H1 (cell line): ENCODE measurements around the gene POLE. TPM values are rescaled to one million over a fixed set of nuclear protein-coding genes. Genes with fewer than 3 reads are reported as not detected.

Source experiments
- CTCF ChIA-PET: fragments of 300-600 bp; sonication (Branson Sonifier 250); formaldehyde crosslinking; loops from one replicate; lab custom pipeline; 2021; ENCODE audit not compliant: partially characterized antibody; lab: Charles Lee
- POLR2A ChIA-PET: fragments of 300-600 bp; sonication (Branson Sonifier 250); formaldehyde crosslinking; loops from one replicate; lab custom pipeline; 2021; ENCODE audit warnings: inconsistent platforms; ENCODE audit not compliant: partially characterized antibody; lab: Charles Lee
- DNase-seq, 2 experiments: peaks; one replicate each; pipeline versions ENCODE4 v3.0.0 to v3.0.0-alpha.2; 2010 to 2022; ENCODE audit warnings: low spot score in 2 of 2, low read depth in 1 of 2, mixed read lengths in 1 of 2
- FAIRE-seq: peaks from 2 replicates; lab custom pipeline; 2011; peaks lifted over from hg19 to GRCh38; lab: Jason Lieb, UNC
- H2AFZ ChIP-seq: 2 replicates; pipeline ENCODE4 v1.8.1; 2012; ENCODE audit warnings: low read length, inconsistent platforms
- H2AK5ac ChIP-seq: 2 replicates; pipeline ENCODE4 v1.6.1; 2013; ENCODE audit warnings: low read depth, low read length
- H2BK120ac ChIP-seq: replicated peaks from 2 replicates; pipeline ENCODE3; 2013; ENCODE audit warnings: low read depth, low read length, inconsistent platforms
- H2BK12ac ChIP-seq: 2 replicates; pipeline ENCODE4 v1.6.1; 2013; ENCODE audit warnings: low read depth, low read length
- H2BK15ac ChIP-seq: 2 replicates; pipeline ENCODE4 v1.6.1; 2013; ENCODE audit warnings: low read length
- H2BK20ac ChIP-seq: 2 replicates; pipeline ENCODE4 v1.6.1; 2013; ENCODE audit warnings: low read length
- H2BK5ac ChIP-seq: 2 replicates; pipeline ENCODE4 v1.6.1; 2013; ENCODE audit warnings: low read depth, low read length
- H3K14ac ChIP-seq: 2 replicates; pipeline ENCODE4 v1.6.1; 2013; ENCODE audit warnings: inconsistent platforms; ENCODE audit not compliant: insufficient read length
- H3K18ac ChIP-seq: 2 replicates; pipeline ENCODE4 v1.6.1; 2013; ENCODE audit warnings: low read length; ENCODE audit errors: extremely low read depth
- H3K23ac ChIP-seq: 2 replicates; pipeline ENCODE4 v1.6.1; 2013; ENCODE audit warnings: inconsistent platforms; ENCODE audit not compliant: insufficient read length
- H3K23me2 ChIP-seq: 2 replicates; pipeline ENCODE4 v1.6.1; 2013; ENCODE audit warnings: low read depth, low read length
- H3K27ac ChIP-seq: 2 replicates; pipeline ENCODE4 v1.6.1; 2011; ENCODE audit warnings: low read depth, low read length, inconsistent platforms
- H3K27me3 ChIP-seq, 4 experiments: replicated peaks in 1 of 4; 1 replicate in 1 of 4; 2 replicates in 3 of 4; pipeline versions ENCODE4 v1.6.1 to v1.8.1; 2011 to 2013; ENCODE audit warnings: low read length in 3 of 4, mild to moderate bottlenecking in 3 of 4, inconsistent platforms in 2 of 4, mixed read lengths in 2 of 4, moderate library complexity in 1 of 4; ENCODE audit not compliant: control insufficient read depth in 3 of 4, insufficient read depth in 3 of 4; ENCODE audit errors: extremely low read depth in 1 of 4
- H3K36me3 ChIP-seq, 4 experiments: 2 replicates each; pipeline versions ENCODE4 v1.6.1 to v1.8.1; 2011 to 2013; ENCODE audit warnings: mild to moderate bottlenecking in 4 of 4, low read length in 3 of 4, moderate library complexity in 2 of 4, control low read depth in 1 of 4, inconsistent platforms in 1 of 4; ENCODE audit not compliant: insufficient read depth in 4 of 4, control insufficient read depth in 2 of 4
- H3K4ac ChIP-seq: replicated peaks from 2 replicates; pipeline ENCODE3; 2013; ENCODE audit warnings: low read length, low read depth, mixed read lengths, inconsistent platforms; ENCODE audit not compliant: insufficient read length
- H3K4me1 ChIP-seq, 4 experiments: replicated peaks in 1 of 4; 1 replicate in 1 of 4; 2 replicates in 3 of 4; pipeline versions ENCODE4 v1.6.1 to v1.8.1; 2011 to 2013; ENCODE audit warnings: low read length in 3 of 4, inconsistent platforms in 2 of 4, mixed read lengths in 1 of 4; ENCODE audit not compliant: insufficient read depth in 4 of 4, control insufficient read depth in 3 of 4
- H3K4me2 ChIP-seq, 2 experiments: 2 replicates each; pipeline versions ENCODE4 v1.6.1 to v1.8.1; 2011 to 2013; ENCODE audit warnings: low read depth in 2 of 2, low read length in 2 of 2, control low read depth in 1 of 2, inconsistent platforms in 1 of 2, mild to moderate bottlenecking in 1 of 2; ENCODE audit not compliant: insufficient read depth in 1 of 2
- H3K4me3 ChIP-seq, 4 experiments: fragments of 200-600, 300-600 bp in 1 of 4; sonication (generic), shearing (Covaris generic), sonication (Bioruptor Twin) in 1 of 4; 2 replicates each; pipeline versions ENCODE4 v1.5.1 to v1.8.1; 2011 to 2016; ENCODE audit warnings: low read length in 4 of 4, low read depth in 3 of 4, control low read depth in 2 of 4, inconsistent platforms in 2 of 4, mild to moderate bottlenecking in 2 of 4, mixed read lengths in 1 of 4, moderate library complexity in 1 of 4; ENCODE audit not compliant: insufficient read depth in 2 of 4; ENCODE audit errors: extremely low read depth in 1 of 4
- H3K56ac ChIP-seq: replicated peaks from 2 replicates; pipeline ENCODE3; 2013; ENCODE audit warnings: low read depth, mild to moderate bottlenecking, mixed read lengths, low read length, inconsistent platforms; ENCODE audit not compliant: insufficient read length
- H3K79me1 ChIP-seq: 2 replicates; pipeline ENCODE4 v1.6.1; 2013; ENCODE audit warnings: low read depth, low read length, control low read depth
- H3K79me2 ChIP-seq, 2 experiments: 2 replicates each; pipeline versions ENCODE4 v1.6.1 to v1.8.1; 2012 to 2013; ENCODE audit warnings: low read length in 2 of 2, mild to moderate bottlenecking in 2 of 2, inconsistent platforms in 1 of 2; ENCODE audit not compliant: insufficient read depth in 2 of 2, control insufficient read depth in 1 of 2
- H3K9ac ChIP-seq, 4 experiments: replicated peaks in 1 of 4; 1 replicate in 1 of 4; 2 replicates in 3 of 4; pipeline versions ENCODE4 v1.6.1 to v1.8.1; 2011 to 2013; ENCODE audit warnings: low read depth in 3 of 4, low read length in 3 of 4, control low read depth in 2 of 4, mild to moderate bottlenecking in 2 of 4, moderate library complexity in 2 of 4, inconsistent platforms in 1 of 4; ENCODE audit errors: extremely low read depth in 1 of 4
- H3K9me3 ChIP-seq, 2 experiments: 2 replicates each; pipeline versions ENCODE4 v1.6.1 to v1.8.1; 2012 to 2013; ENCODE audit warnings: mild to moderate bottlenecking in 2 of 2, moderate library complexity in 2 of 2, control low read depth in 1 of 2, inconsistent platforms in 1 of 2, low read depth in 1 of 2, low read length in 1 of 2, mixed read lengths in 1 of 2; ENCODE audit not compliant: insufficient read depth in 2 of 2
- H4K20me1 ChIP-seq, 2 experiments: replicated peaks in 1 of 2; 2 replicates each; pipeline versions ENCODE3 to v1.8.1; 2011 to 2013; ENCODE audit warnings: inconsistent platforms in 2 of 2, low read length in 2 of 2, mild to moderate bottlenecking in 1 of 2; ENCODE audit not compliant: insufficient read depth in 2 of 2, control insufficient read depth in 1 of 2
- H4K5ac ChIP-seq: 2 replicates; pipeline ENCODE4 v1.6.1; 2013; ENCODE audit warnings: low read length, low read depth, mixed read lengths, inconsistent platforms; ENCODE audit not compliant: insufficient read length
- H4K8ac ChIP-seq: 2 replicates; pipeline ENCODE4 v1.8.0; 2013; ENCODE audit warnings: mild to moderate bottlenecking, moderate library complexity, low read length, inconsistent platforms; ENCODE audit not compliant: insufficient read depth; ENCODE audit errors: extremely low read depth
- H4K91ac ChIP-seq: replicated peaks from 2 replicates; pipeline ENCODE3; 2013; ENCODE audit warnings: low read length, mixed read lengths, inconsistent platforms; ENCODE audit not compliant: insufficient read length
- ASH2L ChIP-seq: fragments of 200-600, 300-600 bp; sonication (generic); IDR thresholded peaks from one replicate; pipeline ENCODE4 v1.7.1; 2017; ENCODE audit warnings: low read length
- BACH1 ChIP-seq: IDR thresholded peaks from 2 replicates; pipeline ENCODE4 v1.6.1; 2012; ENCODE audit warnings: low read length, improper control_type of control experiment
- CBX5 ChIP-seq: fragments of 300-800, 300-1000 bp; sonication (generic); IDR thresholded peaks from 2 replicates; pipeline ENCODE4 v1.7.1; 2016; ENCODE audit warnings: antibody characterized with exemption, low read length, low read depth
- CBX8 ChIP-seq: fragments of 300-800, 300-1000 bp; sonication (generic); IDR thresholded peaks from 2 replicates; pipeline ENCODE4 v1.7.1; 2016; ENCODE audit warnings: low read depth, low read length, borderline replicate concordance
- CHD2 ChIP-seq: IDR thresholded peaks from 2 replicates; pipeline ENCODE4 v1.6.1; 2012; ENCODE audit warnings: low read length, improper control_type of control experiment
- JUND ChIP-seq: IDR thresholded peaks from 2 replicates; pipeline ENCODE4 v1.6.1; 2011; ENCODE audit warnings: mild to moderate bottlenecking, improper control_type of control experiment, low read length
- NRF1 ChIP-seq: IDR thresholded peaks from 2 replicates; pipeline ENCODE4 v1.6.1; 2011; ENCODE audit warnings: mild to moderate bottlenecking, low read depth, low read length, improper control_type of control experiment
- POU5F1 ChIP-seq: IDR thresholded peaks from 2 replicates; pipeline ENCODE4 v1.6.1; 2011; ENCODE audit warnings: low read depth, mild to moderate bottlenecking, low read length, moderate library complexity
- RXRA ChIP-seq: IDR thresholded peaks from 2 replicates; pipeline ENCODE4 v1.6.1; 2011; ENCODE audit warnings: low read depth, mild to moderate bottlenecking, low read length, moderate library complexity; ENCODE audit not compliant: insufficient read depth
- SIN3A ChIP-seq, 2 experiments: IDR thresholded peaks in 1 of 2; conservative IDR thresholded peaks in 1 of 2; 2 replicates each; pipeline ENCODE4 v1.6.1; 2011 to 2012; ENCODE audit warnings: low read length in 2 of 2, improper control_type of control experiment in 1 of 2, low read depth in 1 of 2, mild to moderate bottlenecking in 1 of 2
- SRF ChIP-seq: IDR thresholded peaks from 2 replicates; pipeline ENCODE4 v1.6.1; 2011; ENCODE audit warnings: mild to moderate bottlenecking, low read depth, low read length, moderate library complexity
- SUZ12 ChIP-seq: fragments of 200-600 bp; sonication (generic); IDR thresholded peaks from 2 replicates; pipeline ENCODE4 v1.6.1; 2012; ENCODE audit warnings: mild to moderate bottlenecking, inconsistent platforms, low read length, moderate library complexity, mixed read lengths
- TAF1 ChIP-seq: IDR thresholded peaks from 2 replicates; pipeline ENCODE4 v1.6.1; 2011; ENCODE audit warnings: mild to moderate bottlenecking, low read depth, low read length
- WGBS, 2 experiments: shearing (Covaris generic) in 1 of 2; methylation state at CpG; one replicate each; pipeline versions ENCODE4 v1.1.6 to v1.1.7; 2013 to 2015; ENCODE audit warnings: low lambda C conversion rate in 2 of 2, mixed read lengths in 2 of 2, inconsistent platforms in 1 of 2, low coverage in 1 of 2, missing lambda C conversion rate in 1 of 2; ENCODE audit not compliant: insufficient replicate concordance in 2 of 2, insufficient coverage in 1 of 2, insufficient read length in 1 of 2; ENCODE audit errors: extremely low coverage in 1 of 2, missing lambda C conversion rate in 1 of 2; 5-methylcytosine and 5-hydroxymethylcytosine counted together
- polyA plus RNA-seq, 7 experiments: library from polyadenylated mRNA; depleted of rRNA in 3 of 7; stranded (reverse) in 5 of 7; unstranded in 2 of 7; fragments of >200 nt in 5 of 7; fragments of 200-250 nt in 2 of 7; gene quantifications; 1 replicate in 5 of 7; 2 replicates in 1 of 7; 4 replicates in 1 of 7; pipeline versions ENCODE4 v1.2.1 to v1.2.3, GENCODE V29; 2011 to 2013; ENCODE audit warnings: missing spikeins in 2 of 7, mixed read lengths in 2 of 7
- total RNA-seq: library from RNA; stranded (reverse); fragmentation: NEBNext Ultra II Directional; extraction: Animal tissue kit (Norgen Biotek cat#: 25700); gene quantifications from 2 replicates; pipeline ENCODE4 v1.2.1, GENCODE V29; 2021

The POLE gene
- total and polyA plus RNA-seq, 2 of the 8 experiments (the other 6 are each of a cell fraction or from before 2014, with no cell fraction given): 59.7 to 115 TPM

GRCh38 chr12:132665149-132665491, 22.0 kb downstream of the POLE start:
- no peaks in the 10 kb centered on the region for H3K23me2 ChIP-seq
- H3K27ac ChIP-seq: no peak overlapping the region
- 94% methylated on average over 13 of the region's 13 CpGs; no CpG with 5 or more reads in 1 of the 2 experiments for WGBS, 2 experiments
- no peak overlapping the region for H2BK5ac ChIP-seq
- H3K9me3 ChIP-seq: no peaks in the 10 kb centered on the region
- no peak overlapping the region for H2AFZ ChIP-seq
- H4K91ac ChIP-seq: no peak overlapping the region
- H2BK12ac ChIP-seq: no peak overlapping the region
- no peaks in the 10 kb centered on the region; a peak in 1 of 7 replicates for H3K27me3 ChIP-seq
- H3K4ac ChIP-seq: no peak overlapping the region
- TF ChIP-seq SUZ12 (no peak), BACH1 (no peak), CBX5 (no peak), CHD2 (no peak), NRF1 (no peak), RXRA (no peak), POU5F1 (no peak), SRF (no peak), ASH2L (no peak), CBX8 (no peak), TAF1 (no peak), JUND (no peak), SIN3A (conservative IDR thresholded peaks at IDR 0.05 in 1 of 2, IDR thresholded peaks at IDR 0.05 in 1 of 2; ENCODE audit: low read depth in 1 of 2, low read length in 2 of 2) (no peak)
- TF ChIP-seq, all 59 proteins: peak for 0
- Histone ChIP-seq H3K9ac (no peak overlapping the region), H3K79me2 (no peaks in the 10 kb centered on the region), H3K18ac (no peak overlapping the region), H3K14ac (no peak overlapping the region), H2AK5ac (no peak overlapping the region), H3K79me1 (no peaks in the 10 kb centered on the region; the same call in 1 of the 2 replicates), H2BK15ac (no peak overlapping the region), H4K8ac (no peak overlapping the region), H3K4me1 (no peaks in the 10 kb centered on the region), H4K5ac (no peak overlapping the region), H3K23ac (no peak overlapping the region), H3K4me3 (no peak overlapping the region), H4K20me1 (peaks cover 11 to 20% of the 10 kb centered on the region in 2 experiments), H2BK120ac (no peak overlapping the region), H2BK20ac (no peak overlapping the region), H3K4me2 (no peak overlapping the region), H3K36me3 (peaks cover 58 to 98% (median 86%) of the 10 kb centered on the region in 4 experiments), H3K56ac (no peak overlapping the region)
- FAIRE-seq (no peak), DNase-seq (no peak)
- POLR2A ChIA-PET: interaction anchor here (1.0 to 1.6 kb wide), 2 partner anchors 12 to 28 kb away, joined by 3 read pairs; no protein-coding TSS in a partner anchor
- CTCF ChIA-PET: interaction anchor here (0.7 to 1.7 kb wide), 2 partner anchors 20 to 24 kb away, joined by 3 read pairs; no protein-coding TSS in a partner anchor
